Thoracic aorta (tissue), 2 donors: ENCODE results near the gene REV3L. TPM values are rescaled to one million over a fixed set of nuclear protein-coding genes. Genes with fewer than 3 reads are reported as not detected.

Experiments used
- ATAC-seq: fragments of 150-250 bp; one replicate; pipeline ENCODE4 v1.8.0; 2017; ENCODE audit warnings: low read depth; ENCODE audit not compliant: insufficient number of reproducible peaks, low FRiP score
- DNase-seq: peaks from one replicate; pipeline ENCODE4 v3.0.0-alpha.2; 2020; ENCODE audit warnings: low spot score
- H3K27ac ChIP-seq, 2 donors: fragments of 200-600 bp; sonication (generic); 1 replicate in 1 of 2; 2 replicates in 1 of 2; pipeline ENCODE4 v1.5.1; 2016; ENCODE audit warnings: mild to moderate bottlenecking in 2 of 2, moderate library complexity in 2 of 2
- H3K27me3 ChIP-seq: fragments of 200-600 bp; sonication (generic); replicated peaks from 2 replicates; pipeline ENCODE4 v1.6.0; 2016; ENCODE audit warnings: mild to moderate bottlenecking; ENCODE audit not compliant: insufficient read depth
- H3K36me3 ChIP-seq: fragments of 200-600 bp; sonication (generic); one replicate; pipeline ENCODE4 v1.5.1; 2016
- H3K4me1 ChIP-seq, 2 donors: fragments of 200-600 bp; sonication (generic); 1 replicate in 1 of 2; 2 replicates in 1 of 2; pipeline versions ENCODE4 v1.5.1 to v1.6.0; 2016; ENCODE audit warnings: low read depth in 2 of 2, mild to moderate bottlenecking in 1 of 2; ENCODE audit not compliant: control insufficient read depth in 1 of 2
- H3K4me3 ChIP-seq: fragments of 200-600 bp; sonication (generic); 2 replicates; pipeline ENCODE4 v1.5.1; 2016; ENCODE audit warnings: mild to moderate bottlenecking
- H3K9me3 ChIP-seq: fragments of 200-600 bp; sonication (generic); 2 replicates; pipeline ENCODE4 v1.5.1; 2016
- total RNA-seq, 2 donors: library from RNA; depleted of rRNA; stranded (reverse); fragments of >200 nt; gene quantifications; one replicate each; pipeline versions ENCODE4 v1.1.0 to v1.2.3, GENCODE V29; 2016
- TF ChIP-seq, protein P1 (sequence below): fragments of 200-600 bp; sonication (generic); IDR thresholded peaks from one replicate; pipeline ENCODE4 v1.5.1; 2019; ENCODE audit warnings: antibody characterized with exemption

REV3L gene, protein sequence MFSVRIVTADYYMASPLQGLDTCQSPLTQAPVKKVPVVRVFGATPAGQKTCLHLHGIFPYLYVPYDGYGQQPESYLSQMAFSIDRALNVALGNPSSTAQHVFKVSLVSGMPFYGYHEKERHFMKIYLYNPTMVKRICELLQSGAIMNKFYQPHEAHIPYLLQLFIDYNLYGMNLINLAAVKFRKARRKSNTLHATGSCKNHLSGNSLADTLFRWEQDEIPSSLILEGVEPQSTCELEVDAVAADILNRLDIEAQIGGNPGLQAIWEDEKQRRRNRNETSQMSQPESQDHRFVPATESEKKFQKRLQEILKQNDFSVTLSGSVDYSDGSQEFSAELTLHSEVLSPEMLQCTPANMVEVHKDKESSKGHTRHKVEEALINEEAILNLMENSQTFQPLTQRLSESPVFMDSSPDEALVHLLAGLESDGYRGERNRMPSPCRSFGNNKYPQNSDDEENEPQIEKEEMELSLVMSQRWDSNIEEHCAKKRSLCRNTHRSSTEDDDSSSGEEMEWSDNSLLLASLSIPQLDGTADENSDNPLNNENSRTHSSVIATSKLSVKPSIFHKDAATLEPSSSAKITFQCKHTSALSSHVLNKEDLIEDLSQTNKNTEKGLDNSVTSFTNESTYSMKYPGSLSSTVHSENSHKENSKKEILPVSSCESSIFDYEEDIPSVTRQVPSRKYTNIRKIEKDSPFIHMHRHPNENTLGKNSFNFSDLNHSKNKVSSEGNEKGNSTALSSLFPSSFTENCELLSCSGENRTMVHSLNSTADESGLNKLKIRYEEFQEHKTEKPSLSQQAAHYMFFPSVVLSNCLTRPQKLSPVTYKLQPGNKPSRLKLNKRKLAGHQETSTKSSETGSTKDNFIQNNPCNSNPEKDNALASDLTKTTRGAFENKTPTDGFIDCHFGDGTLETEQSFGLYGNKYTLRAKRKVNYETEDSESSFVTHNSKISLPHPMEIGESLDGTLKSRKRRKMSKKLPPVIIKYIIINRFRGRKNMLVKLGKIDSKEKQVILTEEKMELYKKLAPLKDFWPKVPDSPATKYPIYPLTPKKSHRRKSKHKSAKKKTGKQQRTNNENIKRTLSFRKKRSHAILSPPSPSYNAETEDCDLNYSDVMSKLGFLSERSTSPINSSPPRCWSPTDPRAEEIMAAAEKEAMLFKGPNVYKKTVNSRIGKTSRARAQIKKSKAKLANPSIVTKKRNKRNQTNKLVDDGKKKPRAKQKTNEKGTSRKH (N-terminal part only)
- 10 to 100 TPM; 25.6 to 59.8 TPM for total RNA-seq

DNA sequence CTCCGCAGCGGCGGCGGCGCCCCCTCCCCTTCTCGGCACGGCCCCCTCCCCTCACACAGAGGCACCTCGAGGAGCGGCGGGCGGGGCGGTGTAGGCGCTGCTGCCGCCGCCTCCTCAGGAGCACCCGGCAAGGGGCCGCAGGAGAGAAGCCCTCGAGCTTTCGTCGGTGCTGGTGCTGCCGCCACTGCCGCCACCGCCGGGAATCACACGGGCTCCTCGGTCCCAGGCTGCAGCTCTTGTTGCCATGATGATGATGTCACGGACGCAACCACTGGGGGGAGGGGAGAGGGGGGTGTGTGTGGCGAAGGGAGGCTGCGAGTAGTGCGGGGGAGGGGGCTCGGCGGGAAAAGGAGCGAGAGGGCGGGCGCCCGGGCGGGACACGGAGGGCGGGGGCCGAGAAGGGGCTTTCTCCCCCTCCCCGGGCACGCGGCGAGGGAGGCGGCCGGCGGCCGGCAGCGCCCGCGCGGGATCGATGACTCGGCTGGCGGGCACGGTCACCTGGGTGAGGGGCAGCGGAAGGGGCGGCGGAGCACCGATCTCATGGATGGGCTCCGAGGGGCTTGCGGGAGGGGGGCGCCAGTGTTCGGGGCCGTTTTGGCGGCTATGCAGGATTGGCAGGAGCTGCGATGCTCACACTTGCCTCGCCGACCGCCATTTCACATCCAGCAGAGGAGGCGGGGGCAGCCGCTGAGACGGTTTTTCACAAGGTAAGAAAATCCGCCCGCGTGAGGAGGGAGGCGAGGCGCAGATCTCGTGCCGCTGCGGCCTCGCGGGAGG is at the start of gene REV3L:
Gene REV3L, minus strand, starts transcription at position 260 of the 777 bp plus-strand sequence. CDS start 330 bp downstream, outside the sequence.
- H3K27me3 ChIP-seq = no peaks in the 10 kb centered on the region
- H3K4me3 ChIP-seq = peak within 1 kb of the TSS; percentile 96
- no peaks in the 10 kb centered on the region for H3K9me3 ChIP-seq
- TF ChIP-seq, protein P1, sequence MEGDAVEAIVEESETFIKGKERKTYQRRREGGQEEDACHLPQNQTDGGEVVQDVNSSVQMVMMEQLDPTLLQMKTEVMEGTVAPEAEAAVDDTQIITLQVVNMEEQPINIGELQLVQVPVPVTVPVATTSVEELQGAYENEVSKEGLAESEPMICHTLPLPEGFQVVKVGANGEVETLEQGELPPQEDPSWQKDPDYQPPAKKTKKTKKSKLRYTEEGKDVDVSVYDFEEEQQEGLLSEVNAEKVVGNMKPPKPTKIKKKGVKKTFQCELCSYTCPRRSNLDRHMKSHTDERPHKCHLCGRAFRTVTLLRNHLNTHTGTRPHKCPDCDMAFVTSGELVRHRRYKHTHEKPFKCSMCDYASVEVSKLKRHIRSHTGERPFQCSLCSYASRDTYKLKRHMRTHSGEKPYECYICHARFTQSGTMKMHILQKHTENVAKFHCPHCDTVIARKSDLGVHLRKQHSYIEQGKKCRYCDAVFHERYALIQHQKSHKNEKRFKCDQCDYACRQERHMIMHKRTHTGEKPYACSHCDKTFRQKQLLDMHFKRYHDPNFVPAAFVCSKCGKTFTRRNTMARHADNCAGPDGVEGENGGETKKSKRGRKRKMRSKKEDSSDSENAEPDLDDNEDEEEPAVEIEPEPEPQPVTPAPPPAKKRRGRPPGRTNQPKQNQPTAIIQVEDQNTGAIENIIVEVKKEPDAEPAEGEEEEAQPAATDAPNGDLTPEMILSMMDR = no peak
- no peaks in the 10 kb centered on the region for H3K36me3 ChIP-seq
- ATAC-seq (peak; percentile 52), DNase-seq (peak; percentile 70)
- peak within 1 kb of the TSS; percentile 97 to 99 for H3K27ac ChIP-seq
- peaks cover 30 to 56% of the 10 kb centered on the region in 2 donors for H3K4me1 ChIP-seq

DNA sequence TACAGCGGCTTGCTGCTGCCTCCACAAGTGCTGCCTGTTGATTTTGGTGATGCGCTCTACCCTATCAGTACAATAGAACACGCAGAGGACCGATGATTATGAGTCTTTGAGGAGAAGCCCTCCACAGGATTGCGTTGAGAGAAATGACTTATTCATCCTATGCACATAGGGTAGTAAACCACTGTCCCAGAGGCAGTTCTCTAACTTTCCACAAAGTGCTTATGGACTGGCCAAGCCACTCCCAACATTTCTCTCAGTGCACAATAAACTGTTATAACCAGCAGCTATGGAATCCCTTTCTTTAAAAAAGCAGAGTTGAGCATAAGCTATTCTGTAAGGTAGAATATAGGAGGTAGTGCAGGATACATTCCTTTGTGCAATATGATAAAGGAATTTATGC is 48.2 kb upstream of the REV3L start:
- H3K36me3 ChIP-seq = no peaks in the 10 kb centered on the region
- no peak for DNase-seq
- no peaks in the 10 kb centered on the region for H3K9me3 ChIP-seq
- ATAC-seq = no peak
- H3K27ac ChIP-seq = no peak overlapping the region
- no peaks in the 10 kb centered on the region for H3K27me3 ChIP-seq
- TF ChIP-seq, protein P1 = no peak
- no peak overlapping the region for H3K4me3 ChIP-seq
- H3K4me1 ChIP-seq = peaks cover 4 to 6% of the 10 kb centered on the region in 2 donors

DNA sequence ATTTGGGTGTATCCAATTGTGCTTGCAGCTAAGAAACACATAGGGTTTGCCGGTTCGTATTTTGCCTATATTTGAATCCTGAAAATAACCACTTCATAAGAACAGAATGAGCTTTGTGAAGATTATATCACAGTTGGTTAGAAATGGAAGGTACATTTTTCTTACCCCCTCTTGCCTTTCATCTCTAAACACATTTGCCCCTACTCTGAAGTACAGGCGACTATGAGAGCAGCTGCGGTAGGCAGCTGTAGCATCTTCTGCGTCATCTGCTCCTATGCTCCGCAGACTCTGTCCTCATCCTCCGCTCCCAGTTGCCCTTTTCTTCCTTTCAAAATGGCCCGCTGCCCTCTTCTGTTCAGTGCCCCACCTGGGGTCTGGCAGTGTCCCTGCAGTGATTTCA is 47.6 kb upstream of the REV3L start:
- Histone ChIP-seq H3K36me3 (no peaks in the 10 kb centered on the region), H3K4me1 (peaks cover 4 to 6% of the 10 kb centered on the region in 2 donors), H3K9me3 (no peaks in the 10 kb centered on the region), H3K4me3 (no peak overlapping the region), H3K27me3 (no peaks in the 10 kb centered on the region), H3K27ac (no peak overlapping the region)
- ATAC-seq = no peak
- no peak for DNase-seq
- TF ChIP-seq, protein P1 = no peak

DNA sequence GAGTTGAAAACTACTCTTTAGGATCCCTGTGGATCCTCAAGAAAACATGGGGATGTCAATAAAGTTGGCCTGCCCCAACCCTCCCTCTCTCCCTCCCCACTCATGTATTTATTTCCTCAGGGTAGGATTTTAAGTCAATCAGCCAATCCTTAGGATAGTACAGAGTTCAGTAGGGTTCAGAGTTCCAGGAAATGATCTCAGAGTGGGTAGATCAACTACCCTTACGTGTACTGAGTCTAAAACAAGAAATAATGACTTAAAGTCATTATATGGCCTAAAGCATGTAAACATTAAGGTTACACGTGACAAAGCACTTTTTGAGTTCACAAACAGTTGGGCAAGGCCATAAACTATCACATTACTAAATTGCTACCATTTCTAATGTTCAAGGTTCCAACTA is 47.2 kb upstream of the REV3L start:
- Histone ChIP-seq H3K27me3 (no peaks in the 10 kb centered on the region), H3K9me3 (no peaks in the 10 kb centered on the region), H3K4me1 (peaks cover 4 to 6% of the 10 kb centered on the region in 2 donors), H3K4me3 (no peak overlapping the region), H3K36me3 (no peaks in the 10 kb centered on the region), H3K27ac (no peak overlapping the region)
- ATAC-seq = no peak
- DNase-seq = no peak
- TF ChIP-seq, protein P1 = no peak
